Mesothelial cell of epicardium (in vitro differentiated cells): ENCODE data around the gene CTNNA2. TPM values are rescaled to one million over a fixed set of nuclear protein-coding genes. Genes with fewer than 3 reads are reported as not detected.

Source experiments
- DNase-seq, 2 experiments: peaks; one replicate each; pipeline ENCODE4 v3.0.0; 2021; ENCODE audit warnings: low spot score in 2 of 2; ENCODE audit not compliant: unreplicated experiment in 2 of 2
- H3K27ac Mint-ChIP-seq: 2 replicates; pipeline ENCODE4 v1.8.0; 2021; ENCODE audit warnings: mixed read lengths
- H3K27me3 Mint-ChIP-seq: 2 replicates; pipeline ENCODE4 v1.8.0; 2021; ENCODE audit warnings: low read depth, mixed read lengths
- H3K36me3 Mint-ChIP-seq: 2 replicates; pipeline ENCODE4 v1.8.0; 2021; ENCODE audit warnings: mixed read lengths
- H3K4me1 Mint-ChIP-seq: 2 replicates; pipeline ENCODE4 v1.8.0; 2021; ENCODE audit warnings: mixed read lengths
- H3K4me3 Mint-ChIP-seq: 2 replicates; pipeline ENCODE4 v1.8.0; 2021; ENCODE audit warnings: mild to moderate bottlenecking, moderate library complexity, mixed read lengths
- H3K9me3 Mint-ChIP-seq: 2 replicates; pipeline ENCODE4 v1.8.0; 2021; ENCODE audit warnings: mixed read lengths
- CTCF ChIP-seq: fragments of 200-600 bp; sonication (generic); IDR thresholded peaks from one replicate; pipeline ENCODE4 v1.5.0; 2021; ENCODE audit warnings: antibody characterized with exemption; ENCODE audit not compliant: unreplicated experiment
- total RNA-seq: library from RNA; stranded (reverse); gene quantifications from 3 replicates; pipeline ENCODE4 v1.2.1, GENCODE V29; 2021

The CTNNA2 gene
- total RNA-seq, 1 donor from 2014 or later = 4.9 TPM

- H3K27ac Mint-ChIP-seq = no peak overlapping the region
These were observed 1121.7 kb downstream of the CTNNA2 start for GRCh38 chr2:80634590-80634989.

GRCh38 chr2:80638783-80639182 lies 1125.9 kb downstream of the CTNNA2 start:
- Mint-ChIP-seq H3K36me3 (no peaks in the 10 kb centered on the region), H3K27ac (no peak overlapping the region), H3K4me3 (no peak overlapping the region), H3K9me3 (no peaks in the 10 kb centered on the region), H3K4me1 (no peaks in the 10 kb centered on the region), H3K27me3 (peaks cover 12% of the 10 kb centered on the region)
- DNase-seq = no peak
- TF ChIP-seq CTCF = no peak

More at GRCh38 chr2:80634590-80634989, 1121.7 kb downstream of the CTNNA2 start:
- no peaks in the 10 kb centered on the region for H3K36me3 Mint-ChIP-seq
- no peaks in the 10 kb centered on the region for H3K4me1 Mint-ChIP-seq
- H3K27me3 Mint-ChIP-seq = peaks cover 8% of the 10 kb centered on the region
- peaks cover 4% of the 10 kb centered on the region for H3K9me3 Mint-ChIP-seq
- DNase-seq = no peak
- TF ChIP-seq CTCF = no peak
- H3K4me3 Mint-ChIP-seq = no peak overlapping the region

- H3K4me1 Mint-ChIP-seq = no peaks in the 10 kb centered on the region
- no peaks in the 10 kb centered on the region for H3K36me3 Mint-ChIP-seq
These were observed 1129.6 kb downstream of the CTNNA2 start for GRCh38 chr2:80642465-80642864.

GRCh38 chr2:80643598-80643997 lies 1130.7 kb downstream of the CTNNA2 start:
- DNase-seq = no peak
- H3K27ac Mint-ChIP-seq = no peak overlapping the region
- no peaks in the 10 kb centered on the region for H3K9me3 Mint-ChIP-seq
- no peaks in the 10 kb centered on the region for H3K36me3 Mint-ChIP-seq
- H3K27me3 Mint-ChIP-seq = peaks cover 11% of the 10 kb centered on the region
- H3K4me1 Mint-ChIP-seq = no peaks in the 10 kb centered on the region
- no peak for TF ChIP-seq CTCF
- no peak overlapping the region for H3K4me3 Mint-ChIP-seq

More at GRCh38 chr2:80642465-80642864, 1129.6 kb downstream of the CTNNA2 start:
- Mint-ChIP-seq H3K27me3 (peaks cover 15% of the 10 kb centered on the region), H3K27ac (no peak overlapping the region), H3K9me3 (no peaks in the 10 kb centered on the region), H3K4me3 (no peak overlapping the region)
- no peak for TF ChIP-seq CTCF
- no peak for DNase-seq

- H3K27ac Mint-ChIP-seq = no peak overlapping the region
- H3K27me3 Mint-ChIP-seq = no peaks in the 10 kb centered on the region
- TF ChIP-seq CTCF = no peak
- DNase-seq = no peak
- H3K36me3 Mint-ChIP-seq = no peaks in the 10 kb centered on the region
- no peaks in the 10 kb centered on the region for H3K4me1 Mint-ChIP-seq
- H3K4me3 Mint-ChIP-seq = no peak overlapping the region
- peaks cover 24% of the 10 kb centered on the region for H3K9me3 Mint-ChIP-seq
These were observed 1138.6 kb downstream of the CTNNA2 start for GRCh38 chr2:80651435-80651834.

GRCh38 chr2:80655265-80655664 lies 1142.4 kb downstream of the CTNNA2 start:
- Mint-ChIP-seq H3K4me3 (no peak overlapping the region), H3K9me3 (peaks cover 33% of the 10 kb centered on the region), H3K27ac (no peak overlapping the region), H3K4me1 (no peaks in the 10 kb centered on the region), H3K27me3 (no peaks in the 10 kb centered on the region), H3K36me3 (no peaks in the 10 kb centered on the region)
- no peak for DNase-seq
- no peak for TF ChIP-seq CTCF
